GM12878 (cell line): ENCODE data around the gene RAP1GAP. TPM values are rescaled to one million over a fixed set of nuclear protein-coding genes. Genes with fewer than 3 reads are reported as not detected.

Experiments
- ATAC-seq: fragments of 200-7000 bp; cut with Tn5 transposase; 3 replicates; pipeline ENCODE4 v1.9.1; 2020; ENCODE audit warnings: mild to moderate bottlenecking, moderate library complexity
- BruUV-seq: library from RNA; stranded (reverse); fragments of 400-500 nt; replicated peaks from 2 replicates; lab custom pipeline; 2021; lab: Mats Ljungman, UMichigan
- CTCF ChIA-PET: fragments of 300-600 bp; sonication (Branson Sonifier 250); formaldehyde crosslinking; extraction: SDS; loops from one replicate; lab custom pipeline; 2021; ENCODE audit warnings: inconsistent platforms; lab: Yijun Ruan, JAX
- POLR2A ChIA-PET: fragments of 350-600 bp; formaldehyde crosslinking; extraction: SDS; loops from one replicate; lab custom pipeline; 2021; ENCODE audit warnings: inconsistent platforms; lab: Charles Lee
- RAD21 ChIA-PET: fragments of 300-600 bp; sonication (Branson Sonifier 250); formaldehyde crosslinking; loops from one replicate; lab custom pipeline; 2023; ENCODE audit warnings: antibody characterized with exemption; ENCODE audit not compliant: unreplicated experiment; lab: Charles Lee
- SMC1A ChIA-PET: fragments of 300-600 bp; sonication (Branson Sonifier 250); formaldehyde crosslinking; loops from one replicate; lab custom pipeline; 2023; ENCODE audit not compliant: unreplicated experiment, uncharacterized antibody; lab: Charles Lee
- DNase-seq: peaks from one replicate; pipeline ENCODE4 v3.0.0-alpha.2; 2011; ENCODE audit warnings: low read depth, low spot score
- FAIRE-seq: peaks from 3 replicates; lab custom pipeline; 2011; peaks lifted over from hg19 to GRCh38; lab: Jason Lieb, UNC
- H2AFZ ChIP-seq: 2 replicates; pipeline ENCODE4 v1.6.0; 2011; ENCODE audit warnings: low read depth, low read length, control low read depth; ENCODE audit not compliant: control insufficient read depth
- H3K27ac ChIP-seq: 2 replicates; pipeline ENCODE4 v1.5.1; 2011; ENCODE audit warnings: control low read depth; ENCODE audit not compliant: control insufficient read depth, insufficient read depth
- H3K27me3 ChIP-seq, 2 experiments: replicated peaks in 1 of 2; 2 replicates each; pipeline versions ENCODE4 v1.6.0 to v1.6.1; 2011; ENCODE audit warnings: low read length in 1 of 2; ENCODE audit not compliant: control insufficient read depth in 2 of 2, insufficient read depth in 2 of 2
- H3K36me3 ChIP-seq, 2 experiments: 2 replicates each; pipeline ENCODE4 v1.5.1; 2011; ENCODE audit warnings: low read length in 1 of 2; ENCODE audit not compliant: control insufficient read depth in 2 of 2, insufficient read depth in 2 of 2
- H3K4me1 ChIP-seq: 2 replicates; pipeline ENCODE4 v1.6.1; 2011; ENCODE audit warnings: mild to moderate bottlenecking, low read length, moderate library complexity, mixed read lengths; ENCODE audit not compliant: control insufficient read depth, insufficient read depth
- H3K4me2 ChIP-seq: 2 replicates; pipeline ENCODE4 v1.6.0; 2011; ENCODE audit warnings: control low read depth; ENCODE audit not compliant: control insufficient read depth, insufficient read depth
- H3K4me3 ChIP-seq: fragments of 200-600 bp; sonication (generic); 2 replicates; pipeline ENCODE4 v1.5.1; 2016
- H3K79me2 ChIP-seq: 2 replicates; pipeline ENCODE4 v1.6.0; 2011; ENCODE audit warnings: low read length; ENCODE audit not compliant: control insufficient read depth, insufficient read depth
- H3K9ac ChIP-seq: 2 replicates; pipeline ENCODE4 v1.8.0; 2011; ENCODE audit warnings: low read length, control low read depth, mixed read lengths; ENCODE audit not compliant: control insufficient read depth, insufficient read depth
- H3K9me3 ChIP-seq: replicated peaks from 3 replicates; pipeline ENCODE4 v1.5.1; 2011; ENCODE audit warnings: mild to moderate bottlenecking, low read length; ENCODE audit not compliant: control insufficient read depth, insufficient read depth
- H4K20me1 ChIP-seq: 2 replicates; pipeline ENCODE4 v1.6.0; 2011; ENCODE audit not compliant: control insufficient read depth, insufficient read depth
- E4F1 ChIP-seq: fragments of 450-650 bp; IDR thresholded peaks from 2 replicates; pipeline ENCODE4 v1.6.1; 2018; ENCODE audit warnings: borderline replicate concordance, mild to moderate bottlenecking; ENCODE audit not compliant: partially characterized antibody
- NKRF ChIP-seq: fragments of 450-650 bp; conservative IDR thresholded peaks from 2 replicates; pipeline ENCODE4 v1.6.1; 2017; ENCODE audit warnings: mild to moderate bottlenecking, moderate library complexity
- RBBP5 ChIP-seq: fragments of 200-600 bp; sonication (generic); conservative IDR thresholded peaks from 2 replicates; pipeline ENCODE4 v1.6.1; 2016
- RCOR1 ChIP-seq: conservative IDR thresholded peaks from 2 replicates; pipeline ENCODE4 v1.6.1; 2012; ENCODE audit warnings: low read depth, low read length, improper control_type of control experiment
- ZNF274 ChIP-seq: IDR thresholded peaks from one replicate; pipeline ENCODE4 v1.8.0; 2011; ENCODE audit not compliant: insufficient read length, insufficient read depth
- WGBS: methylation state at CpG from one replicate; pipeline ENCODE4 v1.1.6; 2016; ENCODE audit warnings: low lambda C conversion rate; ENCODE audit not compliant: insufficient replicate concordance, insufficient coverage; ENCODE audit errors: missing lambda C conversion rate; 5-methylcytosine and 5-hydroxymethylcytosine counted together
- in situ Hi-C: fragments of 300-500 bp; cut with MboI; formaldehyde crosslinking; loops from 9 replicates; pipeline ENCODE4 v1.14.3; 2018; ENCODE audit warnings: mixed read lengths
- intact Hi-C: fragments of 100-400 bp; cut with micrococcal nuclease; formaldehyde crosslinking; loops from one replicate; pipeline ENCODE4 v1.14.2; 2022; ENCODE audit not compliant: unreplicated experiment
- polyA plus RNA-seq, 11 experiments: library from polyadenylated mRNA; depleted of rRNA in 4 of 11; unstranded in 6 of 11; stranded (reverse) in 5 of 11; fragments of >200 nt; fragmentation: Nextera tagmentation in 4 of 11; fragmentation: Illumina TruSeq in 1 of 11; extraction: Ambion mirVana in 4 of 11; extraction: Trizol in 1 of 11; gene quantifications; 1 replicate in 1 of 11; 2 replicates in 10 of 11; pipeline versions ENCODE4 v1.2.1 to v1.2.3, GENCODE V29; 2011 to 2016; ENCODE audit warnings: inconsistent platforms in 2 of 11, missing spikeins in 2 of 11, low read depth in 1 of 11
- total RNA-seq, 4 experiments: library from RNA; depleted of rRNA in 3 of 4; stranded (reverse); fragments of >200 nt in 3 of 4; fragmentation: Illumina TruSeq in 1 of 4; extraction: Trizol in 1 of 4; gene quantifications; 2 replicates each; pipeline versions ENCODE4 v1.2.1 to v1.2.3, GENCODE V29; 2013 to 2021

The RAP1GAP gene
- total and polyA plus RNA-seq, 10 of the 15 experiments (the other 5 are each of a cell fraction or from before 2014, with no cell fraction given), result 0.04 to 0.96 (median 0.09) TPM; not detected in 3

- H3K4me1 ChIP-seq, result no peaks in the 10 kb centered on the region
- H4K20me1 ChIP-seq, result no peaks in the 10 kb centered on the region
- H3K27me3 ChIP-seq, result no peaks in the 10 kb centered on the region; a peak in 1 of 4 replicates
- no peak overlapping the region for H2AFZ ChIP-seq
- ChIA-PET SMC1A (no interaction called here), POLR2A (interaction anchor here (0.5 kb wide), 1 partner anchor 137 kb away, joined by 6 read pairs; no protein-coding TSS in a partner anchor), CTCF (no interaction called here), RAD21 (no interaction called here)
- H3K9ac ChIP-seq, result no peak overlapping the region
- no peak for TF ChIP-seq E4F1
- TF ChIP-seq NKRF, result no peak
- no peak for TF ChIP-seq RCOR1
- no peak for TF ChIP-seq ZNF274
- no peak for TF ChIP-seq RBBP5
- H3K9me3 ChIP-seq, result no peaks in the 10 kb centered on the region
- DNase-seq, result no peak
- no peak for FAIRE-seq
- in situ Hi-C loops, result no loop called here
- no peak for ATAC-seq
- 42% methylated on average over 6 of the region's 6 CpGs for WGBS
- no TSS peak for BruUV-seq
- no peak overlapping the region for H3K4me3 ChIP-seq
- no peaks in the 10 kb centered on the region for H3K36me3 ChIP-seq
- H3K79me2 ChIP-seq, result no peaks in the 10 kb centered on the region
- H3K27ac ChIP-seq, result no peak overlapping the region
- intact Hi-C loops, result no loop called here
- H3K4me2 ChIP-seq, result no peak overlapping the region
These were observed 28.5 kb downstream of the RAP1GAP start for GRCh38 chr1:21640653-21641052.
